Panc1 (cell line): Measurements from ENCODE around the gene ZNF865. TPM values are rescaled to one million over a fixed set of nuclear protein-coding genes. Genes with fewer than 3 reads are reported as not detected.

Experiments
- ATAC-seq: fragments of 200-7000 bp; cut with Tn5 transposase; 2 replicates; pipeline ENCODE4 v1.9.1; 2020; ENCODE audit warnings: mild to moderate bottlenecking, moderate library complexity
- BruUV-seq: library from RNA; stranded (reverse); fragments of 400-500 nt; replicated peaks from 2 replicates; lab custom pipeline; 2021; lab: Mats Ljungman, UMichigan
- CTCF ChIA-PET: fragments of 300-600 bp; sonication (Branson Sonifier 250); formaldehyde crosslinking; loops from one replicate; lab custom pipeline; 2022; ENCODE audit warnings: antibody characterized with exemption; lab: Charles Lee
- POLR2A ChIA-PET: fragments of 300-600 bp; sonication (Branson Sonifier 250); formaldehyde crosslinking; loops from one replicate; lab custom pipeline; 2022; ENCODE audit warnings: antibody characterized with exemption; lab: Charles Lee
- DNase-seq: peaks from one replicate; pipeline ENCODE4 v3.0.0-alpha.2; 2010; ENCODE audit warnings: low read depth, low spot score
- H3K27ac ChIP-seq: 2 replicates; pipeline ENCODE4 v1.5.1; 2011; ENCODE audit warnings: mild to moderate bottlenecking, low read length, inconsistent platforms
- H3K27me3 ChIP-seq: fragments of 200-500 bp; sonication (Bioruptor generic); 2 replicates; pipeline ENCODE4 v1.6.0; 2014; ENCODE audit warnings: low read length, inconsistent platforms; ENCODE audit not compliant: control insufficient read depth, insufficient read depth
- H3K36me3 ChIP-seq: fragments of 200-500 bp; sonication (Bioruptor generic); 2 replicates; pipeline ENCODE4 v1.5.1; 2014; ENCODE audit warnings: inconsistent platforms, mild to moderate bottlenecking, low read length, moderate library complexity; ENCODE audit not compliant: control insufficient read depth, insufficient read depth
- H3K4me1 ChIP-seq: 2 replicates; pipeline ENCODE4 v1.5.1; 2011; ENCODE audit warnings: inconsistent platforms, mild to moderate bottlenecking, low read length, moderate library complexity; ENCODE audit not compliant: control insufficient read depth, insufficient read depth
- H3K4me3 ChIP-seq, 2 experiments: 2 replicates each; pipeline ENCODE4 v1.5.1; 2011 to 2012; ENCODE audit warnings: low read depth in 2 of 2, low read length in 2 of 2, mild to moderate bottlenecking in 2 of 2, inconsistent platforms in 1 of 2, moderate library complexity in 1 of 2
- H3K9me3 ChIP-seq: fragments of 200-500 bp; sonication (Bioruptor generic); 2 replicates; pipeline ENCODE4 v1.5.1; 2014; ENCODE audit warnings: low read depth, mild to moderate bottlenecking, inconsistent platforms, low read length, moderate library complexity; ENCODE audit not compliant: control insufficient read depth, insufficient read depth
- POLR2AphosphoS5 ChIP-seq: IDR thresholded peaks from 2 replicates; pipeline ENCODE4 v1.6.1; 2012; ENCODE audit warnings: mild to moderate bottlenecking, low read depth, low read length, moderate library complexity
- SIN3A ChIP-seq: IDR thresholded peaks from 2 replicates; pipeline ENCODE4 v1.6.1; 2012; ENCODE audit warnings: low read depth, mild to moderate bottlenecking, low read length, moderate library complexity, borderline replicate concordance; ENCODE audit not compliant: insufficient read depth
- TCF7L2 ChIP-seq: IDR thresholded peaks from 2 replicates; pipeline ENCODE4 v1.6.1; 2011; ENCODE audit warnings: mild to moderate bottlenecking, low read depth, low read length, inconsistent platforms
- in situ Hi-C: cut with HindIII; loops from 2 replicates; pipeline ENCODE4 v1.10.0; 2016; ENCODE audit warnings: low sequenced_read_pairs, low pct_unique_long_range_greater_than_20kb
- intact Hi-C: fragments of 100-400 bp; cut with micrococcal nuclease; formaldehyde crosslinking; loops from one replicate; pipeline ENCODE4 v1.10.0; 2022; ENCODE audit not compliant: unreplicated experiment
- total RNA-seq: library from RNA; stranded (reverse); gene quantifications from one replicate; pipeline ENCODE4 v1.2.1, GENCODE V29; 2021; ENCODE audit not compliant: unreplicated experiment
- TF ChIP-seq, protein P1 (sequence below): fragments of 450-650 bp; IDR thresholded peaks from 2 replicates; pipeline ENCODE4 v1.5.1; 2017; ENCODE audit warnings: mild to moderate bottlenecking
- TF ChIP-seq, protein P2 (sequence below), 2 experiments: IDR thresholded peaks; 2 replicates each; pipeline ENCODE4 v1.6.1; 2011 to 2012; ENCODE audit warnings: low read depth in 2 of 2, control low read depth in 1 of 2, low read length in 1 of 2, mild to moderate bottlenecking in 1 of 2, moderate library complexity in 1 of 2; ENCODE audit not compliant: insufficient read depth in 1 of 2

Gene ZNF865
- total RNA-seq, 1 experiment from 2014 or later, result 25.6 TPM

DNA sequence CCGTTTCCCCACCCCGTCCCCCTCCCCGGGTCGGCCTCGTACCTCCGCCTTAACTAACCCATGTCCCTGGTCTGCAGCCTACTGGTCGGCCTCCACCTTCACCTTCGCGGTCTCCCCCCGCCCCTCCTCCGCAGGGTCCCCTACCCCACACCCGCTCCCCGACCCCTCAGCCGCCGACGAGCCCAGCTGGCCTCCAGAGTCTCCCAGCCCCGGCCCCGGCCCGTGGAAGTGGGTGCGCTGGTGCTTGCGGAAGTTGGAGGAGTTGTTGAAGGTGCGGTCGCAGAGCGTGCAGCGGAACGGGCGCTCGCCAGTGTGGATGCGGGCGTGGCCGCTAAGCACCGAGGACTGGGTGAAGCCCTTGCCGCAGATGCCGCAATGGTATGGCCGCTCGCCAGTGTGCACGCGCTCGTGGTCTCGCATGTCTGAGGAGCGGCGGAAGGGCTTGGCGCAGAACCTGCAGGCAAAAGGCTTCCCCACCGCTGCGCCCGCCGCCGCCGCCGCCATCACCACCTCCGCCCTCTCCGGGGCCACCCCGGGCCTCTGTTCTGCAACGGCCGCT is 16.3 kb downstream of the ZNF865 start:
- no peaks in the 10 kb centered on the region for H3K9me3 ChIP-seq
- no peaks in the 10 kb centered on the region for H3K36me3 ChIP-seq
- intact Hi-C loops, result no loop called here
- ATAC-seq, result no peak
- BruUV-seq, result no TSS peak
- H3K27ac ChIP-seq, result no peak overlapping the region
- no peaks in the 10 kb centered on the region for H3K27me3 ChIP-seq
- H3K4me1 ChIP-seq, result 0 out of 2 replicates have a peak, but pooled peaks cover 3% of the 10 kb centered on the region
- no peak overlapping the region for H3K4me3 ChIP-seq
- TF ChIP-seq, protein P1, sequence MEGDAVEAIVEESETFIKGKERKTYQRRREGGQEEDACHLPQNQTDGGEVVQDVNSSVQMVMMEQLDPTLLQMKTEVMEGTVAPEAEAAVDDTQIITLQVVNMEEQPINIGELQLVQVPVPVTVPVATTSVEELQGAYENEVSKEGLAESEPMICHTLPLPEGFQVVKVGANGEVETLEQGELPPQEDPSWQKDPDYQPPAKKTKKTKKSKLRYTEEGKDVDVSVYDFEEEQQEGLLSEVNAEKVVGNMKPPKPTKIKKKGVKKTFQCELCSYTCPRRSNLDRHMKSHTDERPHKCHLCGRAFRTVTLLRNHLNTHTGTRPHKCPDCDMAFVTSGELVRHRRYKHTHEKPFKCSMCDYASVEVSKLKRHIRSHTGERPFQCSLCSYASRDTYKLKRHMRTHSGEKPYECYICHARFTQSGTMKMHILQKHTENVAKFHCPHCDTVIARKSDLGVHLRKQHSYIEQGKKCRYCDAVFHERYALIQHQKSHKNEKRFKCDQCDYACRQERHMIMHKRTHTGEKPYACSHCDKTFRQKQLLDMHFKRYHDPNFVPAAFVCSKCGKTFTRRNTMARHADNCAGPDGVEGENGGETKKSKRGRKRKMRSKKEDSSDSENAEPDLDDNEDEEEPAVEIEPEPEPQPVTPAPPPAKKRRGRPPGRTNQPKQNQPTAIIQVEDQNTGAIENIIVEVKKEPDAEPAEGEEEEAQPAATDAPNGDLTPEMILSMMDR, result no peak
- TF ChIP-seq POLR2AphosphoS5, result no peak
- TF ChIP-seq, protein P2, sequence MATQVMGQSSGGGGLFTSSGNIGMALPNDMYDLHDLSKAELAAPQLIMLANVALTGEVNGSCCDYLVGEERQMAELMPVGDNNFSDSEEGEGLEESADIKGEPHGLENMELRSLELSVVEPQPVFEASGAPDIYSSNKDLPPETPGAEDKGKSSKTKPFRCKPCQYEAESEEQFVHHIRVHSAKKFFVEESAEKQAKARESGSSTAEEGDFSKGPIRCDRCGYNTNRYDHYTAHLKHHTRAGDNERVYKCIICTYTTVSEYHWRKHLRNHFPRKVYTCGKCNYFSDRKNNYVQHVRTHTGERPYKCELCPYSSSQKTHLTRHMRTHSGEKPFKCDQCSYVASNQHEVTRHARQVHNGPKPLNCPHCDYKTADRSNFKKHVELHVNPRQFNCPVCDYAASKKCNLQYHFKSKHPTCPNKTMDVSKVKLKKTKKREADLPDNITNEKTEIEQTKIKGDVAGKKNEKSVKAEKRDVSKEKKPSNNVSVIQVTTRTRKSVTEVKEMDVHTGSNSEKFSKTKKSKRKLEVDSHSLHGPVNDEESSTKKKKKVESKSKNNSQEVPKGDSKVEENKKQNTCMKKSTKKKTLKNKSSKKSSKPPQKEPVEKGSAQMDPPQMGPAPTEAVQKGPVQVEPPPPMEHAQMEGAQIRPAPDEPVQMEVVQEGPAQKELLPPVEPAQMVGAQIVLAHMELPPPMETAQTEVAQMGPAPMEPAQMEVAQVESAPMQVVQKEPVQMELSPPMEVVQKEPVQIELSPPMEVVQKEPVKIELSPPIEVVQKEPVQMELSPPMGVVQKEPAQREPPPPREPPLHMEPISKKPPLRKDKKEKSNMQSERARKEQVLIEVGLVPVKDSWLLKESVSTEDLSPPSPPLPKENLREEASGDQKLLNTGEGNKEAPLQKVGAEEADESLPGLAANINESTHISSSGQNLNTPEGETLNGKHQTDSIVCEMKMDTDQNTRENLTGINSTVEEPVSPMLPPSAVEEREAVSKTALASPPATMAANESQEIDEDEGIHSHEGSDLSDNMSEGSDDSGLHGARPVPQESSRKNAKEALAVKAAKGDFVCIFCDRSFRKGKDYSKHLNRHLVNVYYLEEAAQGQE (IDR thresholded peaks at IDR 0.05; ENCODE audit: insufficient read depth in 1 of 2, low read depth in 2 of 2, low read length in 1 of 2), result no peak
- CTCF ChIA-PET, result no interaction called here
- in situ Hi-C loops, result no loop called here
- POLR2A ChIA-PET, result no interaction called here
- DNase-seq, result no peak

DNA sequence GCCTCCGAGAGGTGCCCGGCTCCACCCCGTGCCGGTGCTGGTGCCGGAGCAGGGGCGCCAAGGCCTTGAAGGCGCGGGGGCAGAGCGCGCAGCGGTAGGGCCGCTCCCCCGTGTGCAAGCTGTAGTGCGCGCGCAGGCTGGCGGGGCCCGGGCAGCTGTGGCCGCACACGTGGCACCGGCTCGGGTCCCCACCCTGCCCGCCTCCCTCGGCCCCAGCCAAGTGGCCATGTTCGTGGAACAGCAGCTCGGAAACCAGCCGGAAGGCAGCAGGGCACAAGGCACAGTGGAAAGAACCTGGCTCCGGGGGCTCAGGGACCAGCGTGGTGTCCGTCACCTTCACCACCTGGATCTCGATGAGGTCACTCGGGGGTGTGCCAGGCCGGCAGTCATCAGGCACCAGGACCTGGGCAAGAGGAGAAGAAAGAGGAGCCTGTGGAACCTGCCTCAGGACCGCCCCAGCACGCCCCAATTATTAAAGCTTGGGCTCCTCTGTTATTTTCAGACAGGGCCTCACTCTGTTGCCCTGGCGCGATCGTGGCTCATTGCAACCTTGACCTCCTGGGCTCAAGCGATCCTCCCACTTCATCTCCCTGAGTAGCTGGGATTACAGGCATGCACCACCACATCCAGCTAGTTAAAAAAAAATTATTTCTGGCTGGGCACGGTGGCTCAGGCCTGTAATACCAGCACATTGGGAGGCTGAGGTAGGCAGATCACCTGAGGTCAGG is 17.0 kb downstream of the ZNF865 start:
- ChIA-PET POLR2A (no interaction called here), CTCF (no interaction called here)
- no TSS peak for BruUV-seq
- Histone ChIP-seq H3K27ac (no peak overlapping the region), H3K36me3 (no peaks in the 10 kb centered on the region), H3K4me1 (0 out of 2 replicates have a peak, but pooled peaks cover 3% of the 10 kb centered on the region), H3K27me3 (no peaks in the 10 kb centered on the region), H3K9me3 (no peaks in the 10 kb centered on the region), H3K4me3 (no peak overlapping the region)
- intact Hi-C loops, result no loop called here
- no peak for DNase-seq
- in situ Hi-C loops, result no loop called here
- TF ChIP-seq, protein P1, result no peak
- TF ChIP-seq SIN3A (no peak), TCF7L2 (no peak), POLR2AphosphoS5 (no peak)
- TF ChIP-seq, protein P2 (IDR thresholded peaks at IDR 0.05; ENCODE audit: insufficient read depth in 1 of 2, low read depth in 2 of 2, low read length in 1 of 2), result no peak
- no peak for ATAC-seq
